Measurements from ENCODE around the gene RFX2.

The RFX2 gene

GRCh38 chr19:5994405-5995165 lies 115.7 kb downstream of the RFX2 start:
- Histone ChIP-seq H3K36me3 (ENCODE audit: control insufficient read depth, low read length) (no peaks in the 10 kb centered on the region), H3K27ac (ENCODE audit: low read depth, low read length) (no peak overlapping the region), H3K27me3 (ENCODE audit: control insufficient read depth, low read length) (no peaks in the 10 kb centered on the region), H3K4me3 (ENCODE audit: low read length) (no peak overlapping the region), H3K9me3 (ENCODE audit: control insufficient read depth, insufficient read depth, low read length) (no peaks in the 10 kb centered on the region), H3K4me2 (ENCODE audit: low read length) (no peak overlapping the region), H3K4me1 (ENCODE audit: control insufficient read depth, low read length) (no peaks in the 10 kb centered on the region), H4K20me1 (ENCODE audit: control insufficient read depth, insufficient read depth, low read depth, low read length) (no peaks in the 10 kb centered on the region), H3K79me2 (ENCODE audit: control insufficient read depth, low read length) (no peaks in the 10 kb centered on the region), H3F3A (ENCODE audit: control insufficient read depth, insufficient read depth) (no peaks in the 10 kb centered on the region), H3K9me2 (replicated peaks; ENCODE audit: control insufficient read depth, low read length) (no peaks in the 10 kb centered on the region)
- TF ChIP-seq, protein P1, sequence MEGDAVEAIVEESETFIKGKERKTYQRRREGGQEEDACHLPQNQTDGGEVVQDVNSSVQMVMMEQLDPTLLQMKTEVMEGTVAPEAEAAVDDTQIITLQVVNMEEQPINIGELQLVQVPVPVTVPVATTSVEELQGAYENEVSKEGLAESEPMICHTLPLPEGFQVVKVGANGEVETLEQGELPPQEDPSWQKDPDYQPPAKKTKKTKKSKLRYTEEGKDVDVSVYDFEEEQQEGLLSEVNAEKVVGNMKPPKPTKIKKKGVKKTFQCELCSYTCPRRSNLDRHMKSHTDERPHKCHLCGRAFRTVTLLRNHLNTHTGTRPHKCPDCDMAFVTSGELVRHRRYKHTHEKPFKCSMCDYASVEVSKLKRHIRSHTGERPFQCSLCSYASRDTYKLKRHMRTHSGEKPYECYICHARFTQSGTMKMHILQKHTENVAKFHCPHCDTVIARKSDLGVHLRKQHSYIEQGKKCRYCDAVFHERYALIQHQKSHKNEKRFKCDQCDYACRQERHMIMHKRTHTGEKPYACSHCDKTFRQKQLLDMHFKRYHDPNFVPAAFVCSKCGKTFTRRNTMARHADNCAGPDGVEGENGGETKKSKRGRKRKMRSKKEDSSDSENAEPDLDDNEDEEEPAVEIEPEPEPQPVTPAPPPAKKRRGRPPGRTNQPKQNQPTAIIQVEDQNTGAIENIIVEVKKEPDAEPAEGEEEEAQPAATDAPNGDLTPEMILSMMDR (IDR thresholded peaks at IDR 0.05; ENCODE audit: low read depth, low read length, poor library complexity, severe bottlenecking) = no peak
- TF ChIP-seq EZH2phosphoT487 (IDR thresholded peaks at IDR 0.05; ENCODE audit: borderline replicate concordance, low read length) = no peak

DNA sequence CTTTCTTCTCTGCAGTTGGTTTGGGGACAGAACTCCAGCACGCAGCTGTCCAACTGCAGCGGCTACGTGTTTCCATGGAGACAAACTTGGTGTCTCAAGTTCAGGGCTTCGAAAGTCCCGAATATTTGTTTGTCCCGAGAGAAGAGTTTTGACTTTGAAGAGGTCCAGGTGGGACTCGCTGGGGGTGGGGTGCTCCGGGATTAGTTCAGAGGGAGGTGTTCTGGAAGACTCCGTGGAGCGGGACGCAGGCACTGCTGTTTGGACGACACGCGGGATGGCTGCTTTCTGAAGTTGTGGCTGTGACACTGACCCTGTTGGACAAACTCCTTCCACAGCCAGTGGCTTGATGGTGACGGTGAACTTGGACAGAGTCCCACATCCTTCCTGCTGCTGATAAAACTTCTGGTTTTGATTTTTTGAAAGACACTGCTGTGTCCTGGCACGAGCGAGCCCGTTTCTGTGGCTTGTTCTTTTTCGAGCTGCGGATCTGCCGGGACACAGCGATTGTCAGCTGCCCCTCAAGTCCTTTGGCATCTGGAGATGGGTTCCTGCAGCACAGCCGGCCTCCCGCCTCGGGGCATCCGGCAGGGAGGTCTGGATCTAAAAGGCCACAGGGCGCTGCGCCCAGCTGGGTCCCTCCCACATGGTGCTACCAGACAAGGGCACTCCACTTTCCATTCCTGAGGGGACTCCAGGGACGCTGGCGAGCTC lies 116.5 kb downstream of the RFX2 start:
- Histone ChIP-seq H3K9me2 (replicated peaks; ENCODE audit: control insufficient read depth, low read length) (no peaks in the 10 kb centered on the region), H3K36me3 (ENCODE audit: control insufficient read depth, low read length) (no peaks in the 10 kb centered on the region), H3K27ac (ENCODE audit: low read depth, low read length) (no peak overlapping the region), H4K20me1 (ENCODE audit: control insufficient read depth, insufficient read depth, low read depth, low read length) (no peaks in the 10 kb centered on the region), H3K27me3 (ENCODE audit: control insufficient read depth, low read length) (no peaks in the 10 kb centered on the region), H3K4me1 (ENCODE audit: control insufficient read depth, low read length) (no peaks in the 10 kb centered on the region), H3F3A (ENCODE audit: control insufficient read depth, insufficient read depth) (no peaks in the 10 kb centered on the region), H3K4me3 (ENCODE audit: low read length) (no peak overlapping the region), H3K4me2 (ENCODE audit: low read length) (no peak overlapping the region), H3K79me2 (ENCODE audit: control insufficient read depth, low read length) (no peaks in the 10 kb centered on the region), H3K9me3 (ENCODE audit: control insufficient read depth, insufficient read depth, low read length) (no peaks in the 10 kb centered on the region)
- TF ChIP-seq, protein P1 (IDR thresholded peaks at IDR 0.05; ENCODE audit: low read depth, low read length, poor library complexity, severe bottlenecking) = no peak
- no peak for TF ChIP-seq EZH2phosphoT487 (IDR thresholded peaks at IDR 0.05; ENCODE audit: borderline replicate concordance, low read length)

DNA sequence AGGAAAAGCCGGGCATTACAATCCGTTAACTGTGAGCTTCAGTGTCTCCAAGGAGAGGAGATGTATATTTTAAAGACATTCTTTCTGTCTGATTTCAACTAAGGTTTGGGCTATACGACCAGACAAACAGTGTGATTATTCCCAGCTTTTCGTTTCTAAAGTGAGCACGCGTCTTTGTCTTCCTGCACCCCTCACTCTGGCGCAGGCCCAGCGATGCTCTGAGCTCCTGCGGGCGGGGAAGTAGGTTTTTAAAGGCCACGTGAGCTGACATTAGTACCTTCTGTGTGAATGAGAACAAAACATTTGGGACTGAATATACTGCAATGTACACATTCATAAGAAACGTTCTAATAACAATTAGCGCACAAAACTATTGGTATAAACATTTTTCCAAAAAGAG lies 117.1 kb downstream of the RFX2 start:
- Histone ChIP-seq H4K20me1 (ENCODE audit: control insufficient read depth, insufficient read depth, low read depth, low read length) (no peaks in the 10 kb centered on the region), H3K4me2 (ENCODE audit: low read length) (no peak overlapping the region), H3K27me3 (ENCODE audit: control insufficient read depth, low read length) (no peaks in the 10 kb centered on the region), H3K9me3 (ENCODE audit: control insufficient read depth, insufficient read depth, low read length) (no peaks in the 10 kb centered on the region), H3K4me3 (ENCODE audit: low read length) (no peak overlapping the region), H3K36me3 (ENCODE audit: control insufficient read depth, low read length) (no peaks in the 10 kb centered on the region), H3K9me2 (replicated peaks; ENCODE audit: control insufficient read depth, low read length) (no peaks in the 10 kb centered on the region), H3K79me2 (ENCODE audit: control insufficient read depth, low read length) (no peaks in the 10 kb centered on the region), H3K27ac (ENCODE audit: low read depth, low read length) (no peak overlapping the region), H3K4me1 (ENCODE audit: control insufficient read depth, low read length) (no peaks in the 10 kb centered on the region), H3F3A (ENCODE audit: control insufficient read depth, insufficient read depth) (no peaks in the 10 kb centered on the region)
- TF ChIP-seq EZH2phosphoT487 (IDR thresholded peaks at IDR 0.05; ENCODE audit: borderline replicate concordance, low read length) = no peak
- TF ChIP-seq, protein P1 (IDR thresholded peaks at IDR 0.05; ENCODE audit: low read depth, low read length, poor library complexity, severe bottlenecking) = no peak

Measured in DOHH2 (cell line).